Panc1 (cell line): ENCODE data around the gene TOE1. TPM values are rescaled to one million over a fixed set of nuclear protein-coding genes. Genes with fewer than 3 reads are reported as not detected.
"Not testable (repeated sequence)": the region's sequence is repeated elsewhere in the genome, so short reads cannot be mapped to it uniquely, and the experiment has no call there.

Experiments
- ATAC-seq: fragments of 200-7000 bp; cut with Tn5 transposase; 2 replicates; pipeline ENCODE4 v1.9.1; 2020; ENCODE audit warnings: mild to moderate bottlenecking, moderate library complexity
- BruUV-seq: library from RNA; stranded (reverse); fragments of 400-500 nt; replicated peaks from 2 replicates; lab custom pipeline; 2021; lab: Mats Ljungman, UMichigan
- CTCF ChIA-PET: fragments of 300-600 bp; sonication (Branson Sonifier 250); formaldehyde crosslinking; loops from one replicate; lab custom pipeline; 2022; ENCODE audit warnings: antibody characterized with exemption; lab: Charles Lee
- POLR2A ChIA-PET: fragments of 300-600 bp; sonication (Branson Sonifier 250); formaldehyde crosslinking; loops from one replicate; lab custom pipeline; 2022; ENCODE audit warnings: antibody characterized with exemption; lab: Charles Lee
- DNase-seq: peaks from one replicate; pipeline ENCODE4 v3.0.0-alpha.2; 2010; ENCODE audit warnings: low read depth, low spot score
- H3K27ac ChIP-seq: 2 replicates; pipeline ENCODE4 v1.5.1; 2011; ENCODE audit warnings: mild to moderate bottlenecking, low read length, inconsistent platforms
- H3K27me3 ChIP-seq: fragments of 200-500 bp; sonication (Bioruptor generic); 2 replicates; pipeline ENCODE4 v1.6.0; 2014; ENCODE audit warnings: low read length, inconsistent platforms; ENCODE audit not compliant: control insufficient read depth, insufficient read depth
- H3K36me3 ChIP-seq: fragments of 200-500 bp; sonication (Bioruptor generic); 2 replicates; pipeline ENCODE4 v1.5.1; 2014; ENCODE audit warnings: inconsistent platforms, mild to moderate bottlenecking, low read length, moderate library complexity; ENCODE audit not compliant: control insufficient read depth, insufficient read depth
- H3K4me1 ChIP-seq: 2 replicates; pipeline ENCODE4 v1.5.1; 2011; ENCODE audit warnings: inconsistent platforms, mild to moderate bottlenecking, low read length, moderate library complexity; ENCODE audit not compliant: control insufficient read depth, insufficient read depth
- H3K4me3 ChIP-seq, 2 experiments: 2 replicates each; pipeline ENCODE4 v1.5.1; 2011 to 2012; ENCODE audit warnings: low read depth in 2 of 2, low read length in 2 of 2, mild to moderate bottlenecking in 2 of 2, inconsistent platforms in 1 of 2, moderate library complexity in 1 of 2
- H3K9me3 ChIP-seq: fragments of 200-500 bp; sonication (Bioruptor generic); 2 replicates; pipeline ENCODE4 v1.5.1; 2014; ENCODE audit warnings: low read depth, mild to moderate bottlenecking, inconsistent platforms, low read length, moderate library complexity; ENCODE audit not compliant: control insufficient read depth, insufficient read depth
- POLR2AphosphoS5 ChIP-seq: IDR thresholded peaks from 2 replicates; pipeline ENCODE4 v1.6.1; 2012; ENCODE audit warnings: mild to moderate bottlenecking, low read depth, low read length, moderate library complexity
- REST ChIP-seq, 2 experiments: IDR thresholded peaks; 2 replicates each; pipeline ENCODE4 v1.6.1; 2011 to 2012; ENCODE audit warnings: low read depth in 2 of 2, control low read depth in 1 of 2, low read length in 1 of 2, mild to moderate bottlenecking in 1 of 2, moderate library complexity in 1 of 2; ENCODE audit not compliant: insufficient read depth in 1 of 2
- SIN3A ChIP-seq: IDR thresholded peaks from 2 replicates; pipeline ENCODE4 v1.6.1; 2012; ENCODE audit warnings: low read depth, mild to moderate bottlenecking, low read length, moderate library complexity, borderline replicate concordance; ENCODE audit not compliant: insufficient read depth
- TCF7L2 ChIP-seq: IDR thresholded peaks from 2 replicates; pipeline ENCODE4 v1.6.1; 2011; ENCODE audit warnings: mild to moderate bottlenecking, low read depth, low read length, inconsistent platforms
- in situ Hi-C: cut with HindIII; loops from 2 replicates; pipeline ENCODE4 v1.10.0; 2016; ENCODE audit warnings: low sequenced_read_pairs, low pct_unique_long_range_greater_than_20kb
- intact Hi-C: fragments of 100-400 bp; cut with micrococcal nuclease; formaldehyde crosslinking; loops from one replicate; pipeline ENCODE4 v1.10.0; 2022; ENCODE audit not compliant: unreplicated experiment
- total RNA-seq: library from RNA; stranded (reverse); gene quantifications from one replicate; pipeline ENCODE4 v1.2.1, GENCODE V29; 2021; ENCODE audit not compliant: unreplicated experiment
- TF ChIP-seq, protein P1 (sequence below): fragments of 450-650 bp; IDR thresholded peaks from 2 replicates; pipeline ENCODE4 v1.5.1; 2017; ENCODE audit warnings: mild to moderate bottlenecking

TOE1 gene
- total RNA-seq, 1 experiment from 2014 or later = 14.3 TPM

DNA sequence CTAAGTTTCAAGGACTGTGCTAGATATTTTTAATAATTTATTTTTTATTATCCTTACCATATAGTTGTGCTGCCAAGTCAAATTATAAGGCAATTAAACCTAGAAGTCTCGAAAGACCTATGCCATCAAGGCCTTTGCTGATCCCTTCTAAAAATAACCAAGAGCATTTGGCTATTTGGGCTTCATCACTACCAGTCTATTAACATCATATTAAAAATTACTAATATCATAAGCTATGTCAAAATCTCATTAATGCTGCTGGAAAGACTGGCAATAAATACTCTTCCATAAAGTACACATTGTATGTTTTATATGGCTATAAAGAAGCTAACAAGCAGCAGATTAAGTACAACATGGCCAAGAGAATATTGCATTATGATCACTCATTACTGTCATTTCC is 43.2 kb downstream of the TOE1 start:
- no peak for ATAC-seq
- BruUV-seq = no TSS peak
- in situ Hi-C loops = no loop called here
- ChIA-PET CTCF (no interaction called here), POLR2A (no interaction called here)
- Histone ChIP-seq H3K27ac (no peak overlapping the region), H3K9me3 (no peaks in the 10 kb centered on the region), H3K4me1 (no peaks in the 10 kb centered on the region), H3K4me3 (no peak overlapping the region), H3K36me3 (no peaks in the 10 kb centered on the region), H3K27me3 (no peaks in the 10 kb centered on the region; the same call in 1 of the 2 replicates)
- TF ChIP-seq SIN3A (no peak), REST (IDR thresholded peaks at IDR 0.05; ENCODE audit: insufficient read depth in 1 of 2, low read depth in 2 of 2, low read length in 1 of 2) (no peak), POLR2AphosphoS5 (no peak), TCF7L2 (no peak)
- TF ChIP-seq, protein P1, sequence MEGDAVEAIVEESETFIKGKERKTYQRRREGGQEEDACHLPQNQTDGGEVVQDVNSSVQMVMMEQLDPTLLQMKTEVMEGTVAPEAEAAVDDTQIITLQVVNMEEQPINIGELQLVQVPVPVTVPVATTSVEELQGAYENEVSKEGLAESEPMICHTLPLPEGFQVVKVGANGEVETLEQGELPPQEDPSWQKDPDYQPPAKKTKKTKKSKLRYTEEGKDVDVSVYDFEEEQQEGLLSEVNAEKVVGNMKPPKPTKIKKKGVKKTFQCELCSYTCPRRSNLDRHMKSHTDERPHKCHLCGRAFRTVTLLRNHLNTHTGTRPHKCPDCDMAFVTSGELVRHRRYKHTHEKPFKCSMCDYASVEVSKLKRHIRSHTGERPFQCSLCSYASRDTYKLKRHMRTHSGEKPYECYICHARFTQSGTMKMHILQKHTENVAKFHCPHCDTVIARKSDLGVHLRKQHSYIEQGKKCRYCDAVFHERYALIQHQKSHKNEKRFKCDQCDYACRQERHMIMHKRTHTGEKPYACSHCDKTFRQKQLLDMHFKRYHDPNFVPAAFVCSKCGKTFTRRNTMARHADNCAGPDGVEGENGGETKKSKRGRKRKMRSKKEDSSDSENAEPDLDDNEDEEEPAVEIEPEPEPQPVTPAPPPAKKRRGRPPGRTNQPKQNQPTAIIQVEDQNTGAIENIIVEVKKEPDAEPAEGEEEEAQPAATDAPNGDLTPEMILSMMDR = no peak
- intact Hi-C loops = no loop called here
- no peak for DNase-seq

GRCh38 chr1:45384213-45384612 is 44.2 kb downstream of the TOE1 start:
- CTCF ChIA-PET, H3K27me3 ChIP-seq, H3K4me3 ChIP-seq, DNase-seq, H3K4me1 ChIP-seq, H3K27ac ChIP-seq, intact Hi-C loops, ATAC-seq, BruUV-seq, H3K9me3 ChIP-seq, in situ Hi-C loops, POLR2A ChIA-PET, H3K36me3 ChIP-seq: not testable (repeated sequence)

DNA sequence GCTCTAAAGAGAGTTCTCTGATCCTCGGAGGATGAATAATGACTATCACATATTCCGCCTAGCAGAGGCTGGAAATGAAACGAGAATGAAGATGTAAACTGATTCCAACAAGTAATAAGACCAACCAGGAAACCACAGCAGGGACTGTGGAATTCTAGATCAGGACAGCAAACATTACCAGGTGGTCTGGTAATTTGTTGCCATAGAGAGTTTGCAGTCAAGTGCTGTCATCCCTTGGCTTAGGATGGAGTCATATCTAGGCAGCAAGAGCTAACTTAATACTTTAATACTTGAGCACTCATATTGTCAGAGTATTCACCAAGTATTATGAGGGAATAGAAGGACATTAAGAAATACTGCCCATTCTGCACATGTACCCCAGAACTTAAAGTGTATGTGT is 45.3 kb downstream of the TOE1 start:
- DNase-seq (no peak), ATAC-seq (no peak)
- in situ Hi-C loops (no loop called here), intact Hi-C loops (no loop called here)
- H3K4me3 ChIP-seq = no peak overlapping the region
- no TSS peak for BruUV-seq
- H3K27ac ChIP-seq = no peak overlapping the region
- no peaks in the 10 kb centered on the region for H3K4me1 ChIP-seq
- ChIA-PET POLR2A (no interaction called here), CTCF (no interaction called here)
- no peak for TF ChIP-seq REST (IDR thresholded peaks at IDR 0.05; ENCODE audit: insufficient read depth in 1 of 2, low read depth in 2 of 2, low read length in 1 of 2)
- TF ChIP-seq POLR2AphosphoS5 = no peak
- TF ChIP-seq SIN3A = no peak
- no peak for TF ChIP-seq TCF7L2
- TF ChIP-seq, protein P1 = no peak
- no peaks in the 10 kb centered on the region; the same call in 1 of the 2 replicates for H3K27me3 ChIP-seq
- H3K36me3 ChIP-seq = no peaks in the 10 kb centered on the region
- H3K9me3 ChIP-seq = no peaks in the 10 kb centered on the region
